Mesendoderm (in vitro differentiated cells): ENCODE measurements around the gene RTF2. TPM values are rescaled to one million over a fixed set of nuclear protein-coding genes. Genes with fewer than 3 reads are reported as not detected.
A peak's percentile ranks its signal among the peaks of the same experiment; 100 is the strongest.

Experiments
- DNase-seq: peaks from one replicate; pipeline ENCODE4 v3.0.0; 2013
- H2AK5ac ChIP-seq: 2 replicates; pipeline ENCODE4 v1.6.1; 2013; ENCODE audit warnings: low read length, inconsistent platforms
- H2BK120ac ChIP-seq: 2 replicates; pipeline ENCODE4 v1.6.1; 2013; ENCODE audit warnings: low read depth, mild to moderate bottlenecking, low read length, moderate library complexity, mixed read lengths
- H2BK15ac ChIP-seq: replicated peaks from 2 replicates; pipeline ENCODE4 v1.6.1; 2013; ENCODE audit warnings: low read depth, mild to moderate bottlenecking, moderate library complexity
- H2BK5ac ChIP-seq: 2 replicates; pipeline ENCODE4 v1.6.1; 2013; ENCODE audit warnings: low read length, inconsistent platforms
- H3K18ac ChIP-seq: 2 replicates; pipeline ENCODE4 v1.6.1; 2013; ENCODE audit warnings: mild to moderate bottlenecking, low read length, mixed read lengths
- H3K23ac ChIP-seq: one replicate; pipeline ENCODE4 v1.6.1; 2013; ENCODE audit warnings: low read length
- H3K27ac ChIP-seq: 2 replicates; pipeline ENCODE4 v1.5.1; 2013; ENCODE audit warnings: low read depth, mild to moderate bottlenecking, inconsistent platforms, low read length, moderate library complexity
- H3K27me3 ChIP-seq: 2 replicates; pipeline ENCODE4 v1.6.1; 2013; ENCODE audit warnings: low read length, control low read depth, mild to moderate bottlenecking, inconsistent platforms; ENCODE audit not compliant: insufficient read depth, poor library complexity
- H3K36me3 ChIP-seq: 2 replicates; pipeline ENCODE4 v1.6.1; 2013; ENCODE audit warnings: low read length, inconsistent platforms; ENCODE audit not compliant: control insufficient read depth, insufficient read depth
- H3K4ac ChIP-seq: one replicate; pipeline ENCODE4 v1.6.1; 2013; ENCODE audit warnings: low read depth, mild to moderate bottlenecking, low read length, moderate library complexity
- H3K4me1 ChIP-seq: 2 replicates; pipeline ENCODE4 v1.6.1; 2013; ENCODE audit warnings: low read depth, low read length, inconsistent platforms; ENCODE audit not compliant: control insufficient read depth
- H3K4me2 ChIP-seq: 2 replicates; pipeline ENCODE4 v1.6.1; 2013; ENCODE audit warnings: low read length
- H3K4me3 ChIP-seq: 2 replicates; pipeline ENCODE4 v1.5.1; 2013; ENCODE audit warnings: mild to moderate bottlenecking, low read length
- H3K56ac ChIP-seq: one replicate; pipeline ENCODE4 v1.6.1; 2013; ENCODE audit warnings: low read length
- H3K79me1 ChIP-seq: 2 replicates; pipeline ENCODE4 v1.6.1; 2013; ENCODE audit warnings: low read length, inconsistent platforms
- H3K79me2 ChIP-seq: 2 replicates; pipeline ENCODE4 v1.6.1; 2013; ENCODE audit warnings: mild to moderate bottlenecking, low read length; ENCODE audit not compliant: control insufficient read depth, insufficient read depth
- H3K9ac ChIP-seq: 2 replicates; pipeline ENCODE4 v1.6.1; 2013; ENCODE audit warnings: low read length, inconsistent platforms
- H4K5ac ChIP-seq: one replicate; pipeline ENCODE4 v1.6.1; 2013; ENCODE audit warnings: low read length
- H4K8ac ChIP-seq: one replicate; pipeline ENCODE4 v1.6.1; 2013; ENCODE audit warnings: low read depth, mild to moderate bottlenecking, control low read depth, low read length, moderate library complexity
- WGBS: extraction: QIAGEN DNeasy Blood & Tissue Kit; methylation state at CpG from one replicate; pipeline ENCODE4 v1.1.7; 2013; ENCODE audit warnings: low lambda C conversion rate, missing lambda C conversion rate; ENCODE audit not compliant: insufficient coverage; ENCODE audit errors: extremely low coverage; 5-methylcytosine and 5-hydroxymethylcytosine counted together
- polyA plus RNA-seq, 2 experiments: library from polyadenylated mRNA; stranded (reverse); fragments of 200-250 nt; gene quantifications; one replicate each; pipeline ENCODE4 v1.2.3, GENCODE V29; 2013

Gene RTF2, protein sequence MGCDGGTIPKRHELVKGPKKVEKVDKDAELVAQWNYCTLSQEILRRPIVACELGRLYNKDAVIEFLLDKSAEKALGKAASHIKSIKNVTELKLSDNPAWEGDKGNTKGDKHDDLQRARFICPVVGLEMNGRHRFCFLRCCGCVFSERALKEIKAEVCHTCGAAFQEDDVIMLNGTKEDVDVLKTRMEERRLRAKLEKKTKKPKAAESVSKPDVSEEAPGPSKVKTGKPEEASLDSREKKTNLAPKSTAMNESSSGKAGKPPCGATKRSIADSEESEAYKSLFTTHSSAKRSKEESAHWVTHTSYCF
- polyA plus RNA-seq (2013, experiment 1 of 2) = 41.7 TPM
- polyA plus RNA-seq (2013, experiment 2 of 2) = 43.6 TPM

DNA sequence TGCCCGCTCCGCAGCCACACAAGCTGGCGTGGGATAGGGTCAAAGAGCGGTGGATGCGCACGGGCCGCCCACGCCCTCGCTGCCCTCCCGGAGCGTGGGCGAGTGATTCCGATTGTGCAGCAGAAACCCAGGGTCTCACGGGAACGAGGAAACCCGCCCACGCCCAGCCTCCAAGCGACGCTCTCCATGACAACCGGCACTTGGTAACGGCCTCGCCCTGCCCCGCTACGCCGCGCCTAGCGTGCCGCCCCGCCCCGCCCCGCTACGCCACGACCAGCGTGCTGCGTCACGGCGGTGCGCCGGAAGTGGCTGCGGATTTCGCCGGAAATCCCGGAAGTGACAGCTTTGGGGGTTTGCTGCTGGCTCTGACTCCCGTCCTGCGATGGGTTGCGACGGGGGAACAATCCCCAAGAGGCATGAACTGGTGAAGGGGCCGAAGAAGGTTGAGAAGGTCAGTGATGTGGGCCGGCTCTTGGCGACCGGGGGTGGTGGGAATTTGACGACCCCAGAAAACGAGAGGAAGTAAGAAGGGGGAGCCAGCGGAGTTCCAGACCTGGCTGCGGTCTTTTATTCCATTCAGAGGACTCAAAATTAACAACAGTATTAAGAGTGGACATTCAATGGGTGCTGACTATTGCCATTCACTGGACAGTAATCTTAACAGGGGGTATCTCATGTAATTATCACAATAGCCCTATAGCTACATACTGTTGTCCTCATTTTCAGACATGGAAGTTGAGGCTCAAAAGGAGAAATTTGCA is at the start of gene RTF2:
Gene RTF2, plus strand, starts transcription at position 312 of the 761 bp plus-strand sequence. Its CDS starts 71 bp downstream, at position 383.
- WGBS = no CpG with 5 or more reads among the region's 55 CpGs
- peak; percentile 94 for DNase-seq

DNA sequence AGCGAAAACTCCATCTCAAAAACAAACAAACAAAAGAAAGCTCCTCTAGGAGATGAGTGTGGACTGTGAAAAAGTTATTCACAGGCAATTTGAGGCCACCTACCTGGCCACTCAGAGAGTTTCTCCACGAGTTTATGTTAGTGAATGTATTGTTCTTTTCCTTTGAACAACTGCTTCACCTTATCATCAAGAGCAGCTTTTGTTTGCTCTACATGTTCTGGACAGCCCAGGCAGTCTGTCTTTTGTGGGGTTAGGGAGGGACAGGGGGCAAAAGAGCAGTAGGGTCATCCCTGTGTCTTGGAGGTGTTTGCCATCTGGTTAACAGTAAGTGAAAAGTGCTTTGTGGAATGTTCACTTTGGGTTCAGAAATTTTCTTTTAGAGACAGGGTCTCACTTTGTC is 48.4 kb upstream of the RTF2 start:
- Histone ChIP-seq H3K4ac (no peak overlapping the region), H3K9ac (no peak overlapping the region), H3K79me1 (no peaks in the 10 kb centered on the region), H2BK120ac (no peak overlapping the region), H3K36me3 (no peaks in the 10 kb centered on the region), H3K27ac (no peak overlapping the region), H3K27me3 (no peaks in the 10 kb centered on the region), H3K4me1 (no peaks in the 10 kb centered on the region), H3K56ac (no peak overlapping the region), H2BK15ac (no peak overlapping the region), H4K5ac (no peak overlapping the region), H3K23ac (no peak overlapping the region), H2BK5ac (no peak overlapping the region), H2AK5ac (no peak overlapping the region), H3K4me2 (no peak overlapping the region), H4K8ac (no peak overlapping the region), H3K79me2 (no peaks in the 10 kb centered on the region), H3K4me3 (no peak overlapping the region), H3K18ac (no peak overlapping the region)
- no CpG with 5 or more reads among the region's 2 CpGs for WGBS
- DNase-seq = no peak

More for the DNA sequence above, at the start of gene RTF2:
- no peak within 1 kb of the TSS for H4K8ac ChIP-seq
- H2BK15ac ChIP-seq = no peak within 1 kb of the TSS
- H3K4ac ChIP-seq = no peak within 1 kb of the TSS
- H3K79me1 ChIP-seq = peaks cover 13% of the 10 kb centered on the region
- peak within 1 kb of the TSS; percentile 52 for H4K5ac ChIP-seq
- H2AK5ac ChIP-seq = no peak within 1 kb of the TSS
- H2BK5ac ChIP-seq = no peak within 1 kb of the TSS
- H3K36me3 ChIP-seq = no peaks in the 10 kb centered on the region
- H3K79me2 ChIP-seq = peaks cover 15% of the 10 kb centered on the region
- H3K27me3 ChIP-seq = no peaks in the 10 kb centered on the region
- no peak within 1 kb of the TSS for H3K27ac ChIP-seq
- H3K9ac ChIP-seq = peak within 1 kb of the TSS; percentile 90
- no peaks in the 10 kb centered on the region for H3K4me1 ChIP-seq
- peak within 1 kb of the TSS; percentile 98 for H3K4me3 ChIP-seq
- no peak within 1 kb of the TSS for H3K18ac ChIP-seq
- peak within 1 kb of the TSS; percentile 95 for H3K56ac ChIP-seq
- H2BK120ac ChIP-seq = no peak within 1 kb of the TSS
- no peak within 1 kb of the TSS for H3K23ac ChIP-seq
- H3K4me2 ChIP-seq = peak within 1 kb of the TSS; percentile 89

DNA sequence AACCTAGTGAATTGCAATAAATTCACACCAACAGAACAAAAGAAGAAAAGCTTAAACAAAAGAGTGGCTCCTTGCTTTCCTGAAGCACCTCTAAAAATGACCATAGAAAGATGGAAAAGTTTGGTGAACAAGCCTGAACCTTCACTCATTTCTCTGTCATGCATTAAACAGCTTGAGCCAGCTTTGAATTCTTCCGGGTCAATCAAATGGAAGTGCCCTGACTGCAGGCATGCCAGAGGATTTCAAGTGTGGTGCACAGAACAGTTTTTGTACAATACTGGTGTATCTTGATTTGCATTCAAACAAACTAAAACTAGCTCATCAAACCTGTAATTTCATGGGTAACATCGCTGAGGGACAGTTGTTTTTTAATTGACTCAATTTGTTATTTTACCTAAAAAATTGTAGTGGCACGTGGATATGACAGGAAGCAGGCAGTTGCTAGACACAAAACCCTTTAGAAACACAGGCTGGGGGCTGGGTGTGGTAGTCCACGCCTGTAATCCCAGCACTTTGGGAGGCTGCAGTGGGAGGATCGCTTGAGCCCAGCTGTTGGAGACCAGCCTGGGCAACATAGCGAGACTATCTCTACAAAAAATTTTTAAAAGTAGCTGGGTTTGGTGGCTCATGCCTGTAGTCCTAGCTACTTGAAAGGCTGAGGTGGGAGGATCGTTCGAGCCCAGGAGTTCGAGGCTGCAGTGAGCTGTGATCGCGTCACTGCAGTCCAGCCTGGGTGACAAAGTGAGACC is 47.3 kb upstream of the RTF2 start:
- no peak overlapping the region for H2AK5ac ChIP-seq
- WGBS = no CpG with 5 or more reads among the region's 11 CpGs
- H3K4me3 ChIP-seq = no peak overlapping the region
- H3K36me3 ChIP-seq = no peaks in the 10 kb centered on the region
- no peaks in the 10 kb centered on the region for H3K4me1 ChIP-seq
- no peak overlapping the region for H3K4ac ChIP-seq
- no peak overlapping the region for H3K56ac ChIP-seq
- H2BK5ac ChIP-seq = no peak overlapping the region
- H3K9ac ChIP-seq = no peak overlapping the region
- H3K18ac ChIP-seq = no peak overlapping the region
- H4K8ac ChIP-seq = no peak overlapping the region
- no peaks in the 10 kb centered on the region for H3K79me2 ChIP-seq
- no peak overlapping the region for H2BK120ac ChIP-seq
- H4K5ac ChIP-seq = no peak overlapping the region
- H3K4me2 ChIP-seq = no peak overlapping the region
- H3K27ac ChIP-seq = no peak overlapping the region
- no peak for DNase-seq
- no peaks in the 10 kb centered on the region for H3K79me1 ChIP-seq
- no peaks in the 10 kb centered on the region for H3K27me3 ChIP-seq
- no peak overlapping the region for H3K23ac ChIP-seq
- no peak overlapping the region for H2BK15ac ChIP-seq

DNA sequence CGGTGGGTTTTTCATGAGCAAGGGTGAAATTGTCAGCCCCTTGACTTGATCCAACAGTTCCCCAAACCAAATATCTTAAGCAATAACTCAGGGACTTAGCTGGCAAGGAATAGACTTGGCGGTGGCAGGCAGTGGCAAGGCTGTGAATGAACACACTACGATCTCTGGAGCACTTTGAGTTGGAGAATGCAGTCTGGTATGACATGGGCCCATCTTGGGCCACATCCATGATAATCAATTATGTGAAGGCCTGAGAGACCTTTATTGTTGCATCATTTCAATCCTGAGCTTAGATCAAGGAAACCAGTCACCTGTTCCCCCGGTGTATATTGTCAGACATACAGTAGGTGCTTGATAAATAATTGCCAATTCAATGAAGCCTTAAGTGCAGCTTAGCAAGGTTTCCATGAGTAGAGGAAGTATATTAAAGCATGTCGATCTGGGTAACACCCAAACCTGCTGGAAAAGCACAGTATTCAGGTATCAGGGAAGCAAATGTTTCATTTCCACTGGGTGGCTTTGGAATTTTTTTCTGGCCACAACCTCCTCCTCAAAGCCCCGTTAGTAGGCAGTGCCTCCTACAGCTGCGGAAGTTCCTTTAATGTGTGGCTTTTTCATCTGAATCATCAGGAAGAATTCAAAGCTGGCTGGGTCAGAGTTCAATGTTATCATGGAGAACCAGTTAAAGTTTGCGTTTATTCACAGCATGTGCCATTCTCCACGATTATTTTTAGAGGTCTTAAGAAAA is 46.2 kb upstream of the RTF2 start:
- H3K4me1 ChIP-seq = no peaks in the 10 kb centered on the region
- no peaks in the 10 kb centered on the region for H3K79me1 ChIP-seq
- no peaks in the 10 kb centered on the region for H3K36me3 ChIP-seq
- H3K56ac ChIP-seq = no peak overlapping the region
- H3K4ac ChIP-seq = no peak overlapping the region
- no peaks in the 10 kb centered on the region for H3K79me2 ChIP-seq
- H3K4me2 ChIP-seq = no peak overlapping the region
- no peak for DNase-seq
- H2BK15ac ChIP-seq = no peak overlapping the region
- H3K27me3 ChIP-seq = no peaks in the 10 kb centered on the region
- H4K5ac ChIP-seq = no peak overlapping the region
- no peak overlapping the region for H3K18ac ChIP-seq
- no peak overlapping the region for H3K27ac ChIP-seq
- H3K4me3 ChIP-seq = no peak overlapping the region
- no peak overlapping the region for H4K8ac ChIP-seq
- no peak overlapping the region for H2BK120ac ChIP-seq
- H2BK5ac ChIP-seq = no peak overlapping the region
- H3K23ac ChIP-seq = no peak overlapping the region
- no peak overlapping the region for H3K9ac ChIP-seq
- H2AK5ac ChIP-seq = no peak overlapping the region
- WGBS = no CpG with 5 or more reads among the region's 9 CpGs

GRCh38 chr20:56422824-56423189 is 45.6 kb upstream of the RTF2 start:
- Histone ChIP-seq H3K27ac (no peak overlapping the region), H3K4ac (no peak overlapping the region), H3K79me2 (no peaks in the 10 kb centered on the region), H3K79me1 (no peaks in the 10 kb centered on the region), H2BK5ac (no peak overlapping the region), H4K8ac (no peak overlapping the region), H2AK5ac (no peak overlapping the region), H4K5ac (no peak overlapping the region), H3K23ac (no peak overlapping the region), H3K9ac (no peak overlapping the region), H3K18ac (no peak overlapping the region), H3K27me3 (no peaks in the 10 kb centered on the region), H3K4me3 (no peak overlapping the region), H3K56ac (no peak overlapping the region), H2BK120ac (no peak overlapping the region), H2BK15ac (no peak overlapping the region), H3K36me3 (no peaks in the 10 kb centered on the region), H3K4me1 (no peaks in the 10 kb centered on the region), H3K4me2 (no peak overlapping the region)
- no peak for DNase-seq
- no CpG with 5 or more reads among the region's 4 CpGs for WGBS
